GM18499 (cell line): ENCODE data around the gene YTHDF1.
"Not testable (repeated sequence)": the region's sequence is repeated elsewhere in the genome, so short reads cannot be mapped to it uniquely, and the experiment has no call there.

Source experiments
- ATAC-seq: cut with Tn5 transposase; IDR thresholded peaks from one replicate; pipeline ENCODE4 v1.9.1; 2021; ENCODE audit warnings: moderate number of reproducible peaks; ENCODE audit not compliant: insufficient read depth, unreplicated experiment

Gene YTHDF1

GRCh38 chr20:63160641-63161175 lies 55.2 kb downstream of the YTHDF1 start:
- ATAC-seq = no peak

GRCh38 chr20:63159826-63160640 lies 55.9 kb downstream of the YTHDF1 start:
- ATAC-seq = no peak

GRCh38 chr20:63159251-63159650 lies 56.7 kb downstream of the YTHDF1 start:
- not testable (repeated sequence) for ATAC-seq

- no peak for ATAC-seq
Observed at GRCh38 chr20:63158845-63159244, 57.1 kb downstream of the YTHDF1 start.

GRCh38 chr20:63158352-63158751 lies 57.6 kb downstream of the YTHDF1 start:
- ATAC-seq = no peak

- not testable (repeated sequence) for ATAC-seq
Observed at GRCh38 chr20:63157431-63157830, 58.5 kb downstream of the YTHDF1 start.

GRCh38 chr20:63156221-63156671 lies 59.7 kb downstream of the YTHDF1 start:
- ATAC-seq = no peak

GRCh38 chr20:63155266-63156165 lies 60.4 kb downstream of the YTHDF1 start:
- no peak for ATAC-seq

GRCh38 chr20:63154395-63154794 lies 61.5 kb downstream of the YTHDF1 start:
- ATAC-seq = no peak

GRCh38 chr20:63153254-63154221 lies 62.4 kb downstream of the YTHDF1 start:
- no peak for ATAC-seq

- ATAC-seq = no peak
Observed at GRCh38 chr20:63152322-63153253, 63.3 kb downstream of the YTHDF1 start.

- ATAC-seq = no peak
Observed at GRCh38 chr20:63151554-63152321, 64.2 kb downstream of the YTHDF1 start.

- no peak for ATAC-seq
Observed at GRCh38 chr20:63150911-63151531, 64.9 kb downstream of the YTHDF1 start.

GRCh38 chr20:63150391-63150898 lies 65.5 kb downstream of the YTHDF1 start:
- no peak for ATAC-seq

GRCh38 chr20:63149531-63150192 lies 66.3 kb downstream of the YTHDF1 start:
- ATAC-seq = no peak

GRCh38 chr20:63148696-63149095 lies 67.2 kb downstream of the YTHDF1 start:
- no peak for ATAC-seq

GRCh38 chr20:63147532-63147931 lies 68.4 kb downstream of the YTHDF1 start:
- no peak for ATAC-seq
